ENCODE data around the gene FKRP.

Gene FKRP

GRCh38 chr19:46719629-46720502, 26.0 kb upstream of the FKRP start:
- no peak for DNase-seq

GRCh38 chr19:46720503-46721239, 25.2 kb upstream of the FKRP start:
- no peak for DNase-seq

GRCh38 chr19:46721269-46722003, 24.4 kb upstream of the FKRP start:
- DNase-seq = no peak

GRCh38 chr19:46722004-46722380, 23.9 kb upstream of the FKRP start:
- DNase-seq = no peak

- no peak for DNase-seq
Measured at GRCh38 chr19:46722421-46723022, 23.3 kb upstream of the FKRP start.

- DNase-seq = no peak
Measured at GRCh38 chr19:46723023-46723461, 22.8 kb upstream of the FKRP start.

- DNase-seq = no peak
Measured at GRCh38 chr19:46723471-46723870, 22.4 kb upstream of the FKRP start.

- no peak for DNase-seq
Measured at GRCh38 chr19:46724468-46724867, 21.4 kb upstream of the FKRP start.

GRCh38 chr19:46725036-46725820, 20.6 kb upstream of the FKRP start:
- no peak for DNase-seq

GRCh38 chr19:46725859-46726393, 19.9 kb upstream of the FKRP start:
- no peak for DNase-seq

GRCh38 chr19:46726551-46726950, 19.3 kb upstream of the FKRP start:
- DNase-seq = no peak

GRCh38 chr19:46726971-46727501, 18.8 kb upstream of the FKRP start:
- no peak for DNase-seq

- no peak for DNase-seq
Measured at GRCh38 chr19:46727757-46728156, 18.1 kb upstream of the FKRP start.

GRCh38 chr19:46728208-46728607, 17.6 kb upstream of the FKRP start:
- DNase-seq = no peak

- peak; percentile 53 for DNase-seq
Measured at GRCh38 chr19:46728693-46729339, 17.0 kb upstream of the FKRP start.

GRCh38 chr19:46729696-46730095, 16.2 kb upstream of the FKRP start:
- no peak for DNase-seq

- no peak for DNase-seq
Measured at GRCh38 chr19:46730187-46730586, 15.7 kb upstream of the FKRP start.

- no peak for DNase-seq
Measured at GRCh38 chr19:46730595-46730994, 15.3 kb upstream of the FKRP start.

GRCh38 chr19:46731007-46731501, 14.8 kb upstream of the FKRP start:
- DNase-seq = no peak

- DNase-seq = no peak
Measured at GRCh38 chr19:46731584-46731983, 14.3 kb upstream of the FKRP start.

All from NCI-H146 (cell line).